Skeletal muscle satellite cell (primary cell): ENCODE data around the gene THRAP3.

Experiments
- H3K27me3 ChIP-seq: 2 replicates; pipeline ENCODE4 v1.7.0; 2013; ENCODE audit warnings: low read length; ENCODE audit not compliant: control insufficient read depth, insufficient read depth
- H3K36me3 ChIP-seq: 2 replicates; pipeline ENCODE4 v1.7.0; 2013; ENCODE audit warnings: mild to moderate bottlenecking, control low read depth, low read length; ENCODE audit not compliant: insufficient read depth
- H3K4me1 ChIP-seq: 2 replicates; pipeline ENCODE4 v1.7.0; 2013; ENCODE audit warnings: low read length; ENCODE audit not compliant: control insufficient read depth, insufficient read depth
- H3K4me2 ChIP-seq: 2 replicates; pipeline ENCODE4 v1.7.0; 2013; ENCODE audit warnings: mild to moderate bottlenecking, low read length
- H3K4me3 ChIP-seq: 2 replicates; pipeline ENCODE4 v1.7.0; 2013; ENCODE audit warnings: low read length
- H3K9ac ChIP-seq: 2 replicates; pipeline ENCODE4 v1.7.0; 2013; ENCODE audit warnings: mild to moderate bottlenecking, low read depth, low read length, moderate library complexity
- H3K9me3 ChIP-seq: replicated peaks from 2 replicates; pipeline ENCODE4 v1.7.0; 2013; ENCODE audit warnings: mild to moderate bottlenecking, control low read depth, low read length

The THRAP3 gene

GRCh38 chr1:36341626-36342320 is 117.5 kb downstream of the THRAP3 start:
- H3K27me3 ChIP-seq = no peaks in the 10 kb centered on the region
- H3K36me3 ChIP-seq = peaks cover 66% of the 10 kb centered on the region

GRCh38 chr1:36342426-36343185 is 118.4 kb downstream of the THRAP3 start:
- Histone ChIP-seq H3K9me3 (no peaks in the 10 kb centered on the region), H3K27me3 (no peaks in the 10 kb centered on the region), H3K4me1 (peaks cover 21% of the 10 kb centered on the region), H3K9ac (peak overlapping the region; percentile 67), H3K4me3 (no peak overlapping the region), H3K4me2 (peak overlapping the region; percentile 41), H3K36me3 (peaks cover 71% of the 10 kb centered on the region)

More at GRCh38 chr1:36341626-36342320, 117.5 kb downstream of the THRAP3 start:
- Histone ChIP-seq H3K4me3 (no peak overlapping the region), H3K4me1 (peaks cover 21% of the 10 kb centered on the region), H3K4me2 (no peak overlapping the region), H3K9me3 (no peaks in the 10 kb centered on the region), H3K9ac (no peak overlapping the region)

DNA sequence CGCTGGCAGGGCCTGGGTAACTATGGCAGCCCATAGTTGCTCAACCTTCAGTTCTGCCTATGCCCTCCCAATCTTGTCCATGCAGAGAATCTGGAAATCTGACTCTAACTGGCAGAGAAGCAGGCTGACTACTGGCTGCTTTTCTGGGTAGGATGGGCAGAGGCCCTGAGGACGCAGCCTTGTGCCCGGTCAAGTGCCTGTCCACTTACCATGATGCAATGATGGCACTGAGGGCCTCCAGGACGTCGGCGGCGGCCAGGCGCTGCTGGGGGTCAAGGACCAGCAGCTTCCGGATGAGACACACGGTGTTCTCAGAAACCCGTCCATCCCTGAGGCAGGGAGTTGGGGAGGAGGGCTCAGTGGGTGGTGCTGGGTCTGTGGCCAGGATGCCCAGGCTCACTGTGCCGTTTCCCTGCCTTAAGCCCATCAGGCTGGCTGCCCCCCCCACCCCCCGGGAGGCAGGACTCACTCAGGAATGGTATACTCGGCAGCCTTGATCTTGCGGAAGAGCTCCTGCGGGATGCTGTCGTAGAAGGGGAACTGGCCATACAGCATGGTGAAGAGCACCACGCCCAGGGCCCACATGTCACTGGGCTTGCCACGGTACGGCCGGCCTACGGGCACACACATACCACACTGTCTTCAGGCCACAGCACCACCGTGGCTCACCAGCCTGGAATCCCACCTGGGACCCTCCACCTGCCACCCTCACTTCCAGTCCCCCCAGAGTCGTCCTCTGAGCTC is 119.6 kb downstream of the THRAP3 start:
- peaks cover 82% of the 10 kb centered on the region for H3K36me3 ChIP-seq
- peak overlapping the region; percentile 67 for H3K9ac ChIP-seq
- peak overlapping the region; percentile 41 for H3K4me2 ChIP-seq
- H3K4me3 ChIP-seq = no peak overlapping the region
- no peaks in the 10 kb centered on the region for H3K27me3 ChIP-seq
- no peaks in the 10 kb centered on the region for H3K9me3 ChIP-seq
- H3K4me1 ChIP-seq = peaks cover 24% of the 10 kb centered on the region

DNA sequence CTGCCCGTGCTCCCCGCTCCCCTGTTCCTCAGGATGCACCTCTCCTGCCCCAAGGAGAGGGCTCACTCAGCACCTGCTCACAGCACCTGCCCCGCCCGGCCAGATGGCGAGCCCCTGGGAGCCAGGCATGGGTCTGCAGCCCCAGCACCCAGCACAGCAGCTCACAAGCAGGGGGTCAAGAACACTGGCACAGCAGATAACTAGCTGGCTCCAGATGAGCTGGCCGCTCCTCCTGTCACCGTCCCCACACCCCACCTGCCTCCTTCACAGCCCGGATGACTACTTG is 120.1 kb downstream of the THRAP3 start:
- H3K9ac ChIP-seq = no peak overlapping the region
- H3K4me1 ChIP-seq = peaks cover 29% of the 10 kb centered on the region
- H3K4me3 ChIP-seq = no peak overlapping the region
- peaks cover 82% of the 10 kb centered on the region for H3K36me3 ChIP-seq
- H3K4me2 ChIP-seq = no peak overlapping the region
- no peaks in the 10 kb centered on the region for H3K9me3 ChIP-seq
- H3K27me3 ChIP-seq = no peaks in the 10 kb centered on the region

GRCh38 chr1:36345353-36345752 is 121.1 kb downstream of the THRAP3 start:
- no peak overlapping the region for H3K9ac ChIP-seq
- H3K4me2 ChIP-seq = no peak overlapping the region
- no peak overlapping the region for H3K4me3 ChIP-seq
- H3K9me3 ChIP-seq = no peaks in the 10 kb centered on the region
- H3K36me3 ChIP-seq = peaks cover 78% of the 10 kb centered on the region
- H3K27me3 ChIP-seq = no peaks in the 10 kb centered on the region
- peaks cover 39% of the 10 kb centered on the region for H3K4me1 ChIP-seq

DNA sequence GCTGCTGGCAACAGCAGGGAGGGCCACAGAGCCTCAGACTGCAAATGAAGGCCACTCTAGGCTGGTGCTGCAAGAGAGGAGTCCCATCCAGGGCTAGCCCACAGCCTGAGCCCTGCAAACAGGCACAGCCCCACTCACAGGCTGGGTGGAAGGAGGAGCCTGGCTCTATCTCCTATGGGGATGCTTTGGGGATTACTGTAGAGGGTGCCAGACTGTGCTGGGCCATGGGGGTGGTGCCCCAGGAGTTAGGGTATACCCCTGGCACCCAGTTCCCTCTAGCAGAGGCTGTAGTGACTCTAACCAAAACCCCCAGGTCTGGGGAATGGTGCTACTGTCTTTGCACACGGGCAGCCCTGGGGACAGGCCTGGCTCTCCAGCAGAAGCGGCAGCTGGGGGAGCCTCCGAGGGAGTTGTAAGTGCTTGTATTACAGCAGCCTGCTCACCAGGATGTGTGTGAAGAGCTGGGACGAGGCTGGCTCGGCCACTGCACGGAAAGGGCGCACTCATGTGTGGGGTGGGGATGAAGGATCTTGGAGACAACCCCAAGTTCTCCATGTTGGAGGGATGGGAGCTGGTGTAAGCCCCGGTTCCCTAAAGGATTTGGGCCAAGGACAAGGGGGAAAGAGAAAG is 122.6 kb downstream of the THRAP3 start:
- Histone ChIP-seq H3K4me1 (peaks cover 54% of the 10 kb centered on the region), H3K4me2 (no peak overlapping the region), H3K9ac (no peak overlapping the region), H3K4me3 (no peak overlapping the region), H3K36me3 (peaks cover 66% of the 10 kb centered on the region), H3K9me3 (no peaks in the 10 kb centered on the region), H3K27me3 (no peaks in the 10 kb centered on the region)

GRCh38 chr1:36349241-36349671 is 125.0 kb downstream of the THRAP3 start:
- Histone ChIP-seq H3K27me3 (no peaks in the 10 kb centered on the region), H3K4me3 (no peak overlapping the region), H3K4me2 (peak overlapping the region; percentile 84), H3K9me3 (no peaks in the 10 kb centered on the region), H3K4me1 (peaks cover 54% of the 10 kb centered on the region), H3K9ac (peak overlapping the region; percentile 86), H3K36me3 (peaks cover 62% of the 10 kb centered on the region)

DNA sequence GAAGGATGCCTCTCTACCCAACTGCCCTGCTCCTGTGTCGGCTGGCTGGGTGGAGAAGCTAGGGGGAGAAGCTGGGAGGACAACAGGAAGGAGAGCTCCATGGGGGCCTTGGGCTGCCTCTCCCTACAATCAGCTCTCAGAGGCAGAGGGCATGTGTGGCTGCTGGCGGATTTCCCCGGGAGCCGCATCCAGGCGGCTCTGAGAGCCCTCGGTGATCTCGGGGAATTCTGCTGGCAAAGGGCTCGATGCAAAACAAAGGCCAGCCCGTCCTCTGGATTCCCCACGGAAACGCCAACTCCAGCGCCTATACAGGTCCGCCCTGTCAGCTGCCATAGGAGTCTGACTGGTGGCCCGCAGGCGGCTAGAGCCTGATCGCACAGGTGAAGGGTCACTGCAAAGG is 125.6 kb downstream of the THRAP3 start:
- peak overlapping the region; percentile 86 for H3K9ac ChIP-seq
- H3K4me3 ChIP-seq = peak overlapping the region; percentile 21
- no peaks in the 10 kb centered on the region for H3K27me3 ChIP-seq
- H3K9me3 ChIP-seq = no peaks in the 10 kb centered on the region
- peaks cover 51% of the 10 kb centered on the region for H3K4me1 ChIP-seq
- H3K4me2 ChIP-seq = peak overlapping the region; percentile 84
- peaks cover 62% of the 10 kb centered on the region for H3K36me3 ChIP-seq

DNA sequence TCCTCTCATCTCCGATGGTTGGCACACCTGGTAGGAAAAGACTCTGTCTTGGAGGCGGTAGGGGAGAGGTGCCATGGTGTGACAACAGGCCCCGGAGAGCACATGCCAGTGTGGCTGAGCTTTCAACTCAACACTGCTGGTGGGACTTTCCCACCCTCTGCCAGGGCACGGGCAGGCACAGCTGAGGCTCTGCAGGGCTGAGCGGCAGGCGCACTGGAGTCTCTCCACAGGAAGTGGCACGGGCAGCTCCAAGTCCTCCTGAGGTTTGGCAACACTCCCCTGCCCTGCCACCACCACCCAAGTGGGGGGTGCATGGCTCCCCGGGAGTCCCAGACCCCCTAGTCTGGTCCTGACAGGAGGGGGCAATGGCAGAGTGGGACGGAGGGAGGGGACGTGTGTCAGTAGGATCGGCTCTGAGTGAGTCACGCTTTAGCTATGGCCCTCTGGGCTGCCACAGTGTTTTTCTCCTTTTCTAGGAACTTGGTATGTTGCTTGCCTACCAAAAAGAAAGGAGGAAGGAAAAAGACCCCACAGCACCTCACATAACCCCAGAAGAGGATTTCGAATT is 126.5 kb downstream of the THRAP3 start:
- H3K27me3 ChIP-seq = no peaks in the 10 kb centered on the region
- peak overlapping the region; percentile 86 for H3K9ac ChIP-seq
- H3K36me3 ChIP-seq = peaks cover 58% of the 10 kb centered on the region
- peak overlapping the region; percentile 84 for H3K4me2 ChIP-seq
- H3K9me3 ChIP-seq = no peaks in the 10 kb centered on the region
- peak overlapping the region; percentile 60 for H3K4me3 ChIP-seq
- peaks cover 51% of the 10 kb centered on the region for H3K4me1 ChIP-seq

DNA sequence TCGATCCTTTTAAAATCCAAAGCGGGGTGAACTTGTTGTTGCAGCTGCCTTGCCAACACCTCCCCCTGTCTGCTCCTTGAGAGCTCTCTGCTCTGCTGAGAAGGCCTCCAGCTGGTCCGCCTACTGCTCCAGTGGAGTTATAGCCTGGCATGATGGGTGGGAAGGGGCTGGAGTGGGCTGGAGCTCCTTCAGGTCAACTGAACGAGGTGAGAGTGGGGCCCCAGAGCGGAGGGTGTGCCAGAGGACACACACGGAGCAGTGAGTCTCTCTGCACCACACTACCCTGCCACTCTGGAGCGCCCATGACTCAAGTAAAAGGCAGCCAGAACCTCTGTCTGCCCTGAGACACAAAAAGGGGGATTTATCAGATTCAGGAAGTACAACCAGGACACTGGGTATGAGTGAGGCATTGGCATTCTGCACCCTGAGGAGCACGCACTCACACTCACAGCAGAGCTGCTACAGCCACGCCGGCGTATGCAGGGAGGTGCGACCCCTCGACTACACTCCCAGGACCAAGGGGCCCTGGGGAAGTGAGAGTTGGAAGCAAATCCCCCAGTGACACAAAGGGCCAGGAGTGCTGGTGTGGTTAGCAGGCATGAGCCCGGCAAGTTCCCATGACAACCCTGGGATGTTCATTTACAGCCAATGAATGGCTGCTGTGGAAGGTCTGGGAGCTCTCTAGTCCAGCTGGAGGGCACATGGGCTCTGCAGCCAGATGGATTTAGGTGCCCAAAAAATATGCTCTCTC is 127.2 kb downstream of the THRAP3 start:
- Histone ChIP-seq H3K27me3 (no peaks in the 10 kb centered on the region), H3K9ac (peak overlapping the region; percentile 86), H3K36me3 (peaks cover 56% of the 10 kb centered on the region), H3K9me3 (no peaks in the 10 kb centered on the region), H3K4me3 (peak overlapping the region; percentile 60), H3K4me1 (peaks cover 51% of the 10 kb centered on the region), H3K4me2 (peak overlapping the region; percentile 84)
